Endometrial microvascular endothelial cells (primary cell): ENCODE data around the gene LEUTX. TPM values are rescaled to one million over a fixed set of nuclear protein-coding genes. Genes with fewer than 3 reads are reported as not detected.
"Not testable (repeated sequence)": the region's sequence is repeated elsewhere in the genome, so short reads cannot be mapped to it uniquely, and the experiment has no call there.

Experiments
- in situ Hi-C: cut with HindIII; loops from 2 replicates; pipeline ENCODE4 v1.10.0; 2017; ENCODE audit warnings: low sequenced_read_pairs, low pct_unique_long_range_greater_than_20kb; ENCODE audit errors: inconsistent ontology term
- total RNA-seq: library from RNA; depleted of rRNA; stranded (reverse); fragments of >200 nt; gene quantifications from one replicate; pipeline ENCODE4 v1.2.3, GENCODE V29; 2015; ENCODE audit errors: inconsistent ontology term

LEUTX gene, protein sequence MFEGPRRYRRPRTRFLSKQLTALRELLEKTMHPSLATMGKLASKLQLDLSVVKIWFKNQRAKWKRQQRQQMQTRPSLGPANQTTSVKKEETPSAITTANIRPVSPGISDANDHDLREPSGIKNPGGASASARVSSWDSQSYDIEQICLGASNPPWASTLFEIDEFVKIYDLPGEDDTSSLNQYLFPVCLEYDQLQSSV
- not detected for total RNA-seq

- in situ Hi-C loops, result no loop called here
Observed at GRCh38 chr19:39778763-39779162, at the start of gene LEUTX. LEUTX (plus strand) TSS chr19:39778854; CDS start chr19:39778921, 67 bp downstream.

DNA sequence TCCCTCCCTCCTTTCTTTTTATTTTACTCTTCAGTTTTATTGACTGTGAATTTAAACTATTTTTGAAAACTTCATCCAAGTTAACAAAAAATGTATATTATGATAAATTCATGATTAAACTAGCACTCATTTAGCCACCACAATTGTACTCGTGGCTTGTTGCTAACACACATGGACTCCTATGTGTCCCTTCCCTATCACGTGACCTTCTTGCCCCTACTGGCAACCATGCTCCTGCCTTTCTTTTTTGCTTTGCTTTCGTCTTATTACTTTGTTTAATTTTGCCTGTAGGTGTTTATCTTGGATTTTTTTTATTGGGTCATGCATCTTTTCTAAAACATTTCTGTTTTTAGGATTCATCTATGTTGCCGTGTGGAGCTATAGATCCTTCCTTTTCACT is 49.1 kb upstream of the LEUTX start:
- in situ Hi-C loops, result no loop called here

DNA sequence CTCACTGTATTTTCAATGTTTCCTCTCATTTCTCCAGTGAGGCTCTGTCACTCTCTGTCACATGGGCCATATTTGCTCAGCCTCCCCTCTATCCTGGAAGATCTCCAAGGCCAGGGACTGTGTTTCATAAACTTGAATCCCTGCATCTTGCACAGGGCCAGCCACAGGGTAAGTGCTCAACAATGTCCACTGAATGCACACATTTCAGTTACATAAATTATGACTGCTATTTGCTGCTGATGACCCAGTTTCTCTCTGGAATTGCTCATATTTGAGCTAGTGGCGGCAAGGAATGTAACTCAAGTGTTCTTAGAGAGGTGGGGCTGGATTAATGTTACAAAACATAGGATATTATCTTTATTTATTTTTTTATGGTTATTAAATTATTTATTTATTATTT is 47.0 kb upstream of the LEUTX start:
- in situ Hi-C loops, result no loop called here

DNA sequence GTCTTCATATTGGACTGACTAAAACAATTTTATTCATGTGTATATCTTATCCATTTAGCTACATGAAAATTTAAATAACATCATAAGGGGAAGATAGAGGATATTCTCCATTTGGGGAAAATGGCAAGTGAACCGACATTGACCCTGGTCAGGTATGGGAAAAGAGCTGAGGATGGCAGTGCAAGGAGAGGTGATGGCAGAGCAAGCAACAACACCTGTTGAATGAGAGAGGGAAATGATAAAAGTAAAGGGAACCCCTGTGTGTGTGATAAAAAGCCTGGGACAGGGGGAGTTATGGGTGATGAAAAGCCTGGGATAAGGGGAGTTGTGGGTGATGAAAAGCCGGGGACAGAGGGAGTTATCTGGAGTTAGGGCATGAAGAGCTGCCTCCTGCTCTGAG is 44.8 kb upstream of the LEUTX start:
- in situ Hi-C loops, result no loop called here

- in situ Hi-C loops, result no loop called here
Observed at GRCh38 chr19:39735688-39736087, 43.0 kb upstream of the LEUTX start.

GRCh38 chr19:39736088-39736487 is 42.6 kb upstream of the LEUTX start:
- in situ Hi-C loops, result no loop called here

GRCh38 chr19:39737351-39737750 is 41.3 kb upstream of the LEUTX start:
- in situ Hi-C loops, result no loop called here

DNA sequence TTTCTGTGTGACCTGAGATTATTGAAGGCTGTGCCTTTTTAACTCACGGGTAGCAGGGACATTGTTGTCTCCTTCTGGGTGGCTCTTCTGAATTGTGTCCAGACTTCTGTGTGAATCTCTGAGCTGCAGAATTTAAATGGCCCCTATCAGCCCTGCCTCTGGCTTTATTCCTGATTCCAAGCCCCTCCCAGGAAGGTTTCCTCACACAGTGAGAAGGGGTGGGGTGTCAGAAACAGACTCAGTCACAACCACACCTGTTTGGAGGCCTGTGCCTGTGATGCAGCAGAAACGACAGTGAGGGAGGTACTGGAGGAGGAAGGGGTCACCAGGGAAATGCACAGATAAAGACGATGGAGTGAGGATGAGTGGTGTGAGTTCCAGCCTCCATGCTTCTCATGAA is 40.8 kb upstream of the LEUTX start, which contains the start of gene CLC:
Gene CLC, minus strand, starts transcription at position 139 of the 400 bp plus-strand sequence. Its CDS starts 77 bp downstream, at position 62.
- in situ Hi-C loops, result no loop called here

- in situ Hi-C loops, result no loop called here
Observed at GRCh38 chr19:39738814-39739213, 39.8 kb upstream of the LEUTX start.

- in situ Hi-C loops, result no loop called here
Observed at GRCh38 chr19:39740395-39740794, 38.3 kb upstream of the LEUTX start.

- in situ Hi-C loops, result no loop called here
Observed at GRCh38 chr19:39745643-39746042, 33.0 kb upstream of the LEUTX start.

DNA sequence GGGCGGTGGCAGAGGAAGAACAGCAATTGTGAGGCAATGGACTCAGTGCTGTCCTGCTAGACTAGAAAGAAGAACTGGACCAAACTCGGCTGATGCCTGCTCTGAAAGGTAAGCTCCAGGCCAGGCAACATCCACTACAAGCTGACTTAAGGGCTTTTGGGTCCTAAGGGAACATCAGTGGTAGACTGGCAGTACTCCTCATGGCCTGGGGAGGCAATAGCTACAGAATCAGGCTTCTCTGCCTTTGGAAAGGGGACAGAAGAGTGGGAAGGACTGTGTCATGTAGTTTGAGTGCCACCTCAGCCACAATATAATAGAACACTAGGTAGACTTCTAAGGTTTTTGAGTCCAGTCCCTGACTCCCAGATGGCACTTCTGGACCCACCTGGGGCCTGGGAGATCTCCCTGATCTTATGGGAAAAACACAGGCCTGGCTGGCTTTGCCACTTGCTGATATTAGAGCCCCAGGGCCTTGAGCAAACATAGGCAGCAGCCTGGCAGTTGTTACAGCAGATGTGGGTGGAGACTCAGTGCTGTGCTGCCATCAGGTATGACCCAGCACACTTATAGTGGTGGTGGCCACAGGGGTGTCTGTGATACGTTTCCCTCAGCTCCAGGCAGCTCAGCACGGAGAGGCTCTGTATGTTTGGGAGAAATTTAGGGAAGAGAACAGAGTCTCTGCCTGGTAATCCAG is 31.7 kb upstream of the LEUTX start:
- in situ Hi-C loops, result no loop called here

- in situ Hi-C loops, result no loop called here
Observed at GRCh38 chr19:39749981-39750380, 28.7 kb upstream of the LEUTX start.

GRCh38 chr19:39752390-39752789 is 26.3 kb upstream of the LEUTX start:
- in situ Hi-C loops, result no loop called here

DNA sequence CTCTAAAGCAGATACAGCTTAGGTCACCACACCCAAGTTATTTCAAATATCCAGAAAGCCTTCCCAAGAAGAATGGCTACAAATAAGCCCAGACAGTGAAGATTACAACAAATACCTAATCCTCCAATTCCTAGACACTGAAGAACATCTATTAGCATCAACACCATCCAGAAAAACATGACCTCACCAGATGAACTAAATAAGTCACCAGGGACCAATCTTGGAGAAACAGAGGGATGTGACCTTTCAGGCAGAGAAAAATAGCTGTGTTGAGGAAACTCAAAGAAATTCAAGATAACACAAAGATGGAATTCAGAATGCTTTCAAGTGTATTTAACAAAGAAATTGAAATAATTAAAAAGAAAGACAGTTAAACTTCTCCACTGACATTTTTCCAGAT is 25.9 kb upstream of the LEUTX start:
- in situ Hi-C loops, result no loop called here

- in situ Hi-C loops, result no loop called here
Observed at GRCh38 chr19:39754544-39754943, 24.1 kb upstream of the LEUTX start.

- in situ Hi-C loops, result no loop called here
Observed at GRCh38 chr19:39754971-39755370, 23.7 kb upstream of the LEUTX start.

DNA sequence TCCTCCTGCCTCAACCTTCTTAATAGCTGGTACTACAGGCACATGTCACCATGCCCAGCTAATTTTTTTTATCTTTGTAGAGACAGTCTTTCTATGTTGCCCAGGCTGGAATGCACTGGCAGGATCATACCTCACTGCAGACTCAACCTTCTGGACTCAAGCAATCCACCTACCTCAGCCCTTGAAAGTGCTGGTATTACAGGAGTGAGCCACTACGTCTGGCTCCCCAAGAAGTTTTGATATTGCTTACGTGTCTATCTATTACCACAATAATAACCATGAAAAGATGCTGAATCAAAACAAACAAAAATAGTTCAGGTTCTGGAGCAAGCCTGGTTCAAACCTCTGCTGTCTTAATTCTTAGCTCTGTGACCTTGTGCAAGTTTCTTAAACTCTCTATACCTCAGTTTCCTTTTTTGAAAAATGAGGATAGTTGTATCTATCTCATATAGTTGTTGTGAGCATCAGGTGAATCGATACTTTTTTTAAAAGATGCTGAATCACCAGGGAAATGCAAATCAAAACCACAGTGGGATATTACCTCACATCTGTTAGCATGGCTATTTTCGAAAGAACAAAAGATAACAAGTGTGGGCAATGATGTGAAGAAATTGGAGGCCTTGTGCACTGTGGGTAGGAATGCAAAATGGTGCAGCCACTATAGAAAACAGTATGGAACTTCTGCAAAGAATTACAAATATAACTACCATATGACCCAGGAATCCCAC is 19.0 kb upstream of the LEUTX start:
- in situ Hi-C loops, result no loop called here

DNA sequence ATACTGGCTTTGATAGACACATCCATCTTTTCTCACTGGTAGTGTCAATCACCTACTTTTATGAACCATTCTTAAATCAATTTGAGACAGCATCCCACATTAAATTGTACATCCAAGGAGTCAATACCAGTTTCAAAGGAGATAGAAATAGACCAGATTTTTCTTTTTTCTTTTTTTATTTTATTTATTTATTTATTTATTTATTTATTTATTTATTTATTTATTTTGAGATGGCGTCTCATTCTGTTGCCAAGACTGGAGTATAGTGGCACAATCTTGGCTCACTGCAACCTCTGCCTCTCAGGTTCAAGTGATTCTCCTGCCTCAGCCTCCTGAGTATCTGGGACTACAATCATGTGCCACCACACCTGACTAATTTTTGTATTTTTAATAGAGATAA is 16.8 kb upstream of the LEUTX start:
- in situ Hi-C loops, result not testable (repeated sequence)
